ENCODE measurements around the gene POLE. TPM values are rescaled to one million over a fixed set of nuclear protein-coding genes. Genes with fewer than 3 reads are reported as not detected.

The POLE gene
- total and polyA plus RNA-seq, 7 experiments from 2014 or later, result 3.6 to 138 (median 60.8) TPM

GRCh38 chr12:132731574-132731973 lies 44.4 kb upstream of the POLE start:
- H3K27ac Mint-ChIP-seq, result peak overlapping the region in 1 of 9 donors; percentile 0
- peaks cover 0 to 15% (median 5%) of the 10 kb centered on the region in 7 donors for H3K4me1 Mint-ChIP-seq
- intact Hi-C loops (cut with micrococcal nuclease), result no loop called here
- H3K27ac ChIP-seq (ENCODE audit: low read depth, low read length), result no peak overlapping the region
- peaks cover 0 to 3% (median 0%) of the 10 kb centered on the region in 11 donors for H3K9me3 Mint-ChIP-seq
- peaks cover 16 to 94% (median 33%) of the 10 kb centered on the region in 3 experiments for H3K36me3 ChIP-seq (ENCODE audit: control insufficient read depth in 2 of 3, insufficient read depth in 3 of 3, low read length in 3 of 3)
- DNase-seq (no peak), ATAC-seq (no peak)
- POLR2A ChIA-PET, result no interaction called here
- no peaks in the 10 kb centered on the region for H3K27me3 ChIP-seq (ENCODE audit: control insufficient read depth in 2 of 2, insufficient read depth in 2 of 2, low read length in 2 of 2)
- H3K4me3 Mint-ChIP-seq, result peak overlapping the region in 1 of 10 donors; percentile 0
- H3K4me1 ChIP-seq (ENCODE audit: control insufficient read depth in 2 of 2, insufficient read depth in 2 of 2, low read length in 2 of 2), result no peaks in the 10 kb centered on the region
- no peaks in the 10 kb centered on the region for H3K27me3 Mint-ChIP-seq
- H3K9me3 ChIP-seq (ENCODE audit: control insufficient read depth in 2 of 3, low read length in 3 of 3), result no peaks in the 10 kb centered on the region
- H3K4me3 ChIP-seq (ENCODE audit: low read length), result no peak overlapping the region
- peaks cover 22 to 71% (median 44%) of the 10 kb centered on the region in 5 donors for H3K36me3 Mint-ChIP-seq
- CTCF ChIA-PET, result no interaction called here

DNA sequence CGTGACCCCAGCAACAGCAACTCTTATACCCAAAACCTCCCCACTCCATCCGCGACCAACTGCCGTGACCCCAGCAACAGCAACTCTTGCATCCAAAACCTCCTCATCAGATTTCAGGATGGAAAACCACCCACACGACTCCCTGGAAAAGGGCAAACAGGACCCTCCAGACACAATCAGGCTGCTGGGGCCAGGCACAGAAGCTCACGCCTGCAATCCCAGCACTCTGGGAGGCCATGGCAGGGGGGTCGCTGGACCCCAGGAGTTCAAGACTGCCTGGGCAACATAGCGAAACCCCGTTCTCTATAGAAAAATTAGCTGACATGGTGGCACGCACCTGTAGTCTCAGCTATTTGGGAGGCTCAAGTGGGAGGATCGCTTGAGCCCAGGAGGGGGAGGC lies 43.2 kb upstream of the POLE start:
- Histone ChIP-seq H3K9me3 (ENCODE audit: control insufficient read depth in 2 of 3, low read length in 3 of 3) (no peaks in the 10 kb centered on the region), H3K4me1 (ENCODE audit: control insufficient read depth in 2 of 2, insufficient read depth in 2 of 2, low read length in 2 of 2) (no peaks in the 10 kb centered on the region), H3K27ac (ENCODE audit: low read depth, low read length) (no peak overlapping the region), H3K4me3 (ENCODE audit: low read length) (no peak overlapping the region), H3K27me3 (ENCODE audit: control insufficient read depth in 2 of 2, insufficient read depth in 2 of 2, low read length in 2 of 2) (no peaks in the 10 kb centered on the region), H3K36me3 (ENCODE audit: control insufficient read depth in 2 of 3, insufficient read depth in 3 of 3, low read length in 3 of 3) (peaks cover 15 to 94% (median 36%) of the 10 kb centered on the region in 3 experiments)
- ChIA-PET POLR2A (interaction anchor here (0.6 kb wide), 1 partner anchor 53 kb away, joined by 3 read pairs; no protein-coding TSS in a partner anchor), CTCF (no interaction called here)
- H3K4me3 Mint-ChIP-seq, result no peak overlapping the region
- peaks cover 0 to 15% (median 5%) of the 10 kb centered on the region in 7 donors for H3K4me1 Mint-ChIP-seq
- DNase-seq (no peak), ATAC-seq (no peak)
- peak overlapping the region in 2 of 9 donors; percentile 9 to 19 for H3K27ac Mint-ChIP-seq
- H3K9me3 Mint-ChIP-seq, result peaks cover 0 to 3% (median 0%) of the 10 kb centered on the region in 11 donors
- intact Hi-C loops (cut with micrococcal nuclease), result no loop called here
- H3K36me3 Mint-ChIP-seq, result peaks cover 21 to 74% (median 54%) of the 10 kb centered on the region in 5 donors
- H3K27me3 Mint-ChIP-seq, result no peaks in the 10 kb centered on the region

GRCh38 chr12:132729541-132730320 lies 42.6 kb upstream of the POLE start:
- Mint-ChIP-seq H3K9me3 (peaks cover 0 to 3% (median 0%) of the 10 kb centered on the region in 11 donors), H3K4me1 (peaks cover 0 to 15% (median 5%) of the 10 kb centered on the region in 7 donors), H3K4me3 (no peak overlapping the region), H3K27me3 (no peaks in the 10 kb centered on the region), H3K27ac (peak overlapping the region in 3 of 9 donors; percentile 9 to 51 (median 23)), H3K36me3 (peaks cover 19 to 76% (median 54%) of the 10 kb centered on the region in 5 donors)
- Histone ChIP-seq H3K27me3 (ENCODE audit: control insufficient read depth in 2 of 2, insufficient read depth in 2 of 2, low read length in 2 of 2) (no peaks in the 10 kb centered on the region), H3K27ac (ENCODE audit: low read depth, low read length) (no peak overlapping the region), H3K4me3 (ENCODE audit: low read length) (no peak overlapping the region), H3K36me3 (ENCODE audit: control insufficient read depth in 2 of 3, insufficient read depth in 3 of 3, low read length in 3 of 3) (peaks cover 18 to 94% (median 42%) of the 10 kb centered on the region in 3 experiments), H3K4me1 (ENCODE audit: control insufficient read depth in 2 of 2, insufficient read depth in 2 of 2, low read length in 2 of 2) (no peaks in the 10 kb centered on the region), H3K9me3 (ENCODE audit: control insufficient read depth in 2 of 3, low read length in 3 of 3) (no peaks in the 10 kb centered on the region)
- ATAC-seq (no peak), DNase-seq (no peak)
- ChIA-PET POLR2A (interaction anchor here (0.6 kb wide), 1 partner anchor 54 kb away, joined by 3 read pairs; no protein-coding TSS in a partner anchor), CTCF (no interaction called here)
- intact Hi-C loops (cut with micrococcal nuclease), result no loop called here

DNA sequence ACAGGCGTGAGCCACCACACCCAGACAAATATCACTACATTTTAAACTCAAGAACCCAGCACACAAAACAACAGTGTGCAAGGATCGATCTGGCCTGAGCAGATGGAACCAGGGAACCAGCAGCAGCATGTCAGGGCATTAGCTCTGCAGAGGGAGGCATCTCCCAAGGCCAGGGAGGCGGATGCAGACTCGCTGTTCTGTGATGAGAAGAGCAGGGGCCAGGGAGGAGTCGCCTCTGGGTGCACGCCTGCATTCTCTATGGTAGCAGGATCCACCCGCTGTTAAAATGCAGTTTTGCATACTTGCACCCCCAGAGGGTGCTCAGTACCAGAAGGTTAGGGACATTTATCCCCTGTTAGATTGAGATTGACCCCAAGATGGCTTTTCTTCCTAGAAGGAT lies 41.4 kb upstream of the POLE start:
- POLR2A ChIA-PET, result no interaction called here
- H3K4me1 Mint-ChIP-seq, result peaks cover 0 to 15% (median 5%) of the 10 kb centered on the region in 7 donors
- no peaks in the 10 kb centered on the region for H3K27me3 Mint-ChIP-seq
- peak overlapping the region in 4 of 9 donors; percentile 13 to 52 (median 39) for H3K27ac Mint-ChIP-seq
- peaks cover 16 to 71% (median 52%) of the 10 kb centered on the region in 5 donors for H3K36me3 Mint-ChIP-seq
- DNase-seq (no peak), ATAC-seq (no peak)
- intact Hi-C loops (cut with micrococcal nuclease), result no loop called here
- no peaks in the 10 kb centered on the region for H3K4me1 ChIP-seq (ENCODE audit: control insufficient read depth in 2 of 2, insufficient read depth in 2 of 2, low read length in 2 of 2)
- H3K27ac ChIP-seq (ENCODE audit: low read depth, low read length), result no peak overlapping the region
- H3K36me3 ChIP-seq (ENCODE audit: control insufficient read depth in 2 of 3, insufficient read depth in 3 of 3, low read length in 3 of 3), result peaks cover 13 to 94% (median 43%) of the 10 kb centered on the region in 3 experiments
- H3K27me3 ChIP-seq (ENCODE audit: control insufficient read depth in 2 of 2, insufficient read depth in 2 of 2, low read length in 2 of 2), result no peaks in the 10 kb centered on the region
- CTCF ChIA-PET, result no interaction called here
- H3K9me3 ChIP-seq (ENCODE audit: control insufficient read depth in 2 of 3, low read length in 3 of 3), result no peaks in the 10 kb centered on the region
- peak overlapping the region in 1 of 10 donors; percentile 10 for H3K4me3 Mint-ChIP-seq
- peaks cover 0 to 3% (median 0%) of the 10 kb centered on the region in 11 donors for H3K9me3 Mint-ChIP-seq
- no peak overlapping the region for H3K4me3 ChIP-seq (ENCODE audit: low read length)

GRCh38 chr12:132727091-132727794 lies 40.1 kb upstream of the POLE start:
- CTCF ChIA-PET, result no interaction called here

GRCh38 chr12:132726386-132726785 lies 39.2 kb upstream of the POLE start:
- Mint-ChIP-seq H3K9me3 (no peaks in the 10 kb centered on the region), H3K36me3 (peaks cover 0 to 57% (median 35%) of the 10 kb centered on the region in 5 donors), H3K27ac (peak overlapping the region in 1 of 9 donors; percentile 49), H3K4me3 (no peak overlapping the region), H3K4me1 (peaks cover 0 to 11% (median 5%) of the 10 kb centered on the region in 7 donors), H3K27me3 (no peaks in the 10 kb centered on the region)
- ATAC-seq (no peak), DNase-seq (no peak)
- peaks cover 6 to 92% (median 35%) of the 10 kb centered on the region in 3 experiments for H3K36me3 ChIP-seq (ENCODE audit: control insufficient read depth in 2 of 3, insufficient read depth in 3 of 3, low read length in 3 of 3)
- H3K9me3 ChIP-seq (ENCODE audit: control insufficient read depth in 2 of 3, low read length in 3 of 3), result no peaks in the 10 kb centered on the region
- H3K27me3 ChIP-seq (ENCODE audit: control insufficient read depth in 2 of 2, insufficient read depth in 2 of 2, low read length in 2 of 2), result no peaks in the 10 kb centered on the region
- no peaks in the 10 kb centered on the region for H3K4me1 ChIP-seq (ENCODE audit: control insufficient read depth in 2 of 2, insufficient read depth in 2 of 2, low read length in 2 of 2)
- ChIA-PET POLR2A (no interaction called here), CTCF (no interaction called here)
- intact Hi-C loops (cut with micrococcal nuclease), result no loop called here
- no peak overlapping the region for H3K27ac ChIP-seq (ENCODE audit: low read depth, low read length)
- no peak overlapping the region for H3K4me3 ChIP-seq (ENCODE audit: low read length)

More at GRCh38 chr12:132727091-132727794, 40.1 kb upstream of the POLE start:
- Mint-ChIP-seq H3K36me3 (peaks cover 4 to 65% (median 42%) of the 10 kb centered on the region in 5 donors), H3K27ac (no peak overlapping the region), H3K4me1 (peaks cover 0 to 15% (median 5%) of the 10 kb centered on the region in 7 donors), H3K27me3 (no peaks in the 10 kb centered on the region), H3K9me3 (peaks cover 0 to 3% (median 0%) of the 10 kb centered on the region in 11 donors), H3K4me3 (no peak overlapping the region)
- intact Hi-C loops (cut with micrococcal nuclease), result no loop called here
- no peak overlapping the region for H3K27ac ChIP-seq (ENCODE audit: low read depth, low read length)
- POLR2A ChIA-PET, result no interaction called here
- H3K4me1 ChIP-seq (ENCODE audit: control insufficient read depth in 2 of 2, insufficient read depth in 2 of 2, low read length in 2 of 2), result no peaks in the 10 kb centered on the region
- H3K36me3 ChIP-seq (ENCODE audit: control insufficient read depth in 2 of 3, insufficient read depth in 3 of 3, low read length in 3 of 3), result peaks cover 6 to 94% (median 38%) of the 10 kb centered on the region in 3 experiments
- H3K27me3 ChIP-seq (ENCODE audit: control insufficient read depth in 2 of 2, insufficient read depth in 2 of 2, low read length in 2 of 2), result no peaks in the 10 kb centered on the region
- H3K4me3 ChIP-seq (ENCODE audit: low read length), result no peak overlapping the region
- H3K9me3 ChIP-seq (ENCODE audit: control insufficient read depth in 2 of 3, low read length in 3 of 3), result no peaks in the 10 kb centered on the region
- no peak for ATAC-seq
- no peak for DNase-seq

All from naive thymus-derived CD4-positive, alpha-beta T cell (primary cell).